ENCODE measurements around the gene IMMP2L. TPM values are rescaled to one million over a fixed set of nuclear protein-coding genes. Genes with fewer than 3 reads are reported as not detected.
"Not testable (repeated sequence)": the region's sequence is repeated elsewhere in the genome, so short reads cannot be mapped to it uniquely, and the experiment has no call there.

IMMP2L gene
- total RNA-seq, 1 donor from 2014 or later = 17.8 TPM

DNA sequence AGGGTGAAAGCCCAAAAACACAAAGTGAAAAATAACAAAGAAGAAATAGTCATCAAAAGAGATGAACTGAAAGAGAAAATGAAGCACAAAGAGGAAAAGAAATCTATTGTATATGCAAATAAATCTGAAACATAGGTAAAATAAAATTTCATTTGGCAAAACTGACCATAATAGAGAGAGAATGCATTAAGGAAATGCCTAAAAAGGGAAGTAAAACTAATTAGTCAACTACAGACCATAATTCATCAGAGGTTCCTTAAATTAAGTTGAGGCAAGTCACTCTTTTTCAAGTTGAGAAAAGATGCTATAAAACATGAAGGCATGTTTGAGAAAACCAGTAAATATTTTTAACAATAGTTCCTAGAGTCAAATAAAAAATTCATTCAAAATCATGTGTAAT is 238.1 kb downstream of the IMMP2L start:
- no peaks in the 10 kb centered on the region for H3K9me3 ChIP-seq (replicated peaks)
- intact Hi-C loops (cut with micrococcal nuclease) = loop anchor here (10.0 kb wide), 1 partner anchor 161 kb away; no protein-coding TSS in a partner anchor
- no peak for DNase-seq
- TF ChIP-seq, protein P1, sequence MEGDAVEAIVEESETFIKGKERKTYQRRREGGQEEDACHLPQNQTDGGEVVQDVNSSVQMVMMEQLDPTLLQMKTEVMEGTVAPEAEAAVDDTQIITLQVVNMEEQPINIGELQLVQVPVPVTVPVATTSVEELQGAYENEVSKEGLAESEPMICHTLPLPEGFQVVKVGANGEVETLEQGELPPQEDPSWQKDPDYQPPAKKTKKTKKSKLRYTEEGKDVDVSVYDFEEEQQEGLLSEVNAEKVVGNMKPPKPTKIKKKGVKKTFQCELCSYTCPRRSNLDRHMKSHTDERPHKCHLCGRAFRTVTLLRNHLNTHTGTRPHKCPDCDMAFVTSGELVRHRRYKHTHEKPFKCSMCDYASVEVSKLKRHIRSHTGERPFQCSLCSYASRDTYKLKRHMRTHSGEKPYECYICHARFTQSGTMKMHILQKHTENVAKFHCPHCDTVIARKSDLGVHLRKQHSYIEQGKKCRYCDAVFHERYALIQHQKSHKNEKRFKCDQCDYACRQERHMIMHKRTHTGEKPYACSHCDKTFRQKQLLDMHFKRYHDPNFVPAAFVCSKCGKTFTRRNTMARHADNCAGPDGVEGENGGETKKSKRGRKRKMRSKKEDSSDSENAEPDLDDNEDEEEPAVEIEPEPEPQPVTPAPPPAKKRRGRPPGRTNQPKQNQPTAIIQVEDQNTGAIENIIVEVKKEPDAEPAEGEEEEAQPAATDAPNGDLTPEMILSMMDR (IDR thresholded peaks at IDR 0.05; ENCODE audit: borderline replicate concordance) = no peak
- H3K4me1 ChIP-seq = no peaks in the 10 kb centered on the region
- no peak overlapping the region for H3K4me3 ChIP-seq
- H3K27ac ChIP-seq (replicated peaks) = no peak overlapping the region
- no peaks in the 10 kb centered on the region for H3K36me3 ChIP-seq
- H3K27me3 ChIP-seq (ENCODE audit: low read depth) = no peaks in the 10 kb centered on the region

DNA sequence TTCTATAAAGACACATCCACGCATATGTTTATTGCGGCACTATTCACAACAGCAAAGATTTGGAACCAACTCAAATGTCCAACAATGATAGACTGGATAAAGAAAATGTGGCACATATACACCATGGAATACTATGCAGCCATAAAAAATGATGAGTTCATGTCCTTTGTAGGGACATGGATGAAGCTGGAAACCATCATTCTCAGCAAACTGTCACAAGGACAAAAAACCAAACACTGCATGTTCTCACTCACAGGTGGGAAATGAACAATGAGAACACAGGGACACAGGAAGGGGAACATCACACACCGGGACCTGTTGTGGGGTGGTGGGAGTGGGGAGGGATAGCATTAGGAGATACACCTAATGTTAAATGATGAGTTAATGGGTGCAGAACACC is 238.6 kb downstream of the IMMP2L start:
- intact Hi-C loops (cut with micrococcal nuclease) = loop anchor here (10.0 kb wide), 1 partner anchor 161 kb away; no protein-coding TSS in a partner anchor
- not testable (repeated sequence) for H3K27me3 ChIP-seq (ENCODE audit: low read depth); DNase-seq; H3K4me3 ChIP-seq; H3K36me3 ChIP-seq; H3K9me3 ChIP-seq (replicated peaks); H3K27ac ChIP-seq (replicated peaks); H3K4me1 ChIP-seq

DNA sequence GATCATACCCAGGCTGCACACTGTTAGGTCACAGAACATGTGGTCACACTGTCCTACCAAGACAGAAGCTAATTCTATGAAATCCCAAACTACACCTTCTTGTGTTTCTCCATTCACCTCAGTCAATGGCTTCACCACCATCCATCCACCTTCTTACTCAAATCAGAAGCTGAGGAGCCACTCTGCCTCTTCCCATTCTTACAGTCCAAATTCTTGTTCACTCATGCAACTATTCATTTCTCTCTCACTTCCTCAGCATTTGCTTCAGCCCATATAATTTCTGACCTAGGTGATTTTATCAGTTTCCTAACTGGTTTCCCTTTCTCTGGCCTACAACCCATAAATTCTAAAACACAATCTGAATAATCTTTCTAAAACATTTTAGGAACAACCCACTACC is 242.2 kb downstream of the IMMP2L start:
- TF ChIP-seq, protein P1 (IDR thresholded peaks at IDR 0.05; ENCODE audit: borderline replicate concordance) = no peak
- intact Hi-C loops (cut with micrococcal nuclease) = loop anchor here (10.0 kb wide), 1 partner anchor 165 kb away; no protein-coding TSS in a partner anchor

DNA sequence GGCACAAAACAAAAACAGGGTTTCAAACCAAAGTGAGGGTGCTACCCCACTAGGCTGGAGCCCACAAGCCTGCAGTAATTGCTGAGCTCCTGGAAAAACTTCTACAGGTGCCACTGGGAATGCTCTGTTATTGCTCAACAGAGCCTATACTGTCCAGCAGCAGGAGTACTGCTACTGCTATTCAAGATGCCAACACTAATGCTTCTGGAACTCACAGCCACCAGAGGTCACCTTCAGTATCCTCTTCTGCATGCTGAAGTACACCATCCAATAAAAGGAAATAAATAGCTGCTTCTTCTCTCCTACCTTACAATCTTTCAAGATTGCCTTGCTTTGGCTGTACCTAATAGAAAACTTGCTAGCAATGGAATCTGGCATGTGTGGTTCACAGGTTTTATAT is 249.3 kb downstream of the IMMP2L start:
- intact Hi-C loops (cut with micrococcal nuclease) = no loop called here
- H3K4me3 ChIP-seq = no peak overlapping the region

More for the DNA sequence above, 242.2 kb downstream of the IMMP2L start:
- Histone ChIP-seq H3K4me1 (no peaks in the 10 kb centered on the region), H3K4me3 (no peak overlapping the region), H3K27me3 (ENCODE audit: low read depth) (no peaks in the 10 kb centered on the region), H3K36me3 (no peaks in the 10 kb centered on the region), H3K9me3 (replicated peaks) (no peaks in the 10 kb centered on the region), H3K27ac (replicated peaks) (no peak overlapping the region)
- no peak for DNase-seq

DNA sequence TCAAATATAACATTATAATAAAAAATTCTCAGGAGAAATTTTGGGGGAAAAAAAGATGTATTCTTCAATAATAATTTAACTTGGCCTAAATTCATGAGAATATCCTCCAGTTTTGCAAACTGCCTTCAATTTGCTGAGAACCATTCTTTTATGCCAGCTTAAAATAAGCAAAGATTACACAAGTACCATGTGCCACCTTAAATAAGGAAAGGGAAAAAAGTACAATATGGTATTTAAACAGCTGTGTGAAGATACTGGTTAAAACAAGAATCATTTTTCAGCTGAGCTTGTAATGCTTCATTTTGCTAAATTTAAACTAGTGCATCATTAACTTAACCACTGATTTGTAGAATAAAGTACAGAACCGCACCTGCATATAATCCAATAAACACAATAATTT is 253.6 kb downstream of the IMMP2L start:
- Histone ChIP-seq H3K9me3 (replicated peaks) (no peaks in the 10 kb centered on the region), H3K4me3 (no peak overlapping the region), H3K27me3 (ENCODE audit: low read depth) (no peaks in the 10 kb centered on the region), H3K4me1 (no peaks in the 10 kb centered on the region), H3K36me3 (no peaks in the 10 kb centered on the region), H3K27ac (replicated peaks) (no peak overlapping the region)
- intact Hi-C loops (cut with micrococcal nuclease) = no loop called here
- DNase-seq = no peak
- TF ChIP-seq, protein P1 (IDR thresholded peaks at IDR 0.05; ENCODE audit: borderline replicate concordance) = no peak

More for the DNA sequence above, 249.3 kb downstream of the IMMP2L start:
- DNase-seq = no peak
- Histone ChIP-seq H3K4me1 (no peaks in the 10 kb centered on the region), H3K9me3 (replicated peaks) (no peaks in the 10 kb centered on the region), H3K27me3 (ENCODE audit: low read depth) (no peaks in the 10 kb centered on the region), H3K27ac (replicated peaks) (no peak overlapping the region), H3K36me3 (no peaks in the 10 kb centered on the region)
- TF ChIP-seq, protein P1 (IDR thresholded peaks at IDR 0.05; ENCODE audit: borderline replicate concordance) = no peak

DNA sequence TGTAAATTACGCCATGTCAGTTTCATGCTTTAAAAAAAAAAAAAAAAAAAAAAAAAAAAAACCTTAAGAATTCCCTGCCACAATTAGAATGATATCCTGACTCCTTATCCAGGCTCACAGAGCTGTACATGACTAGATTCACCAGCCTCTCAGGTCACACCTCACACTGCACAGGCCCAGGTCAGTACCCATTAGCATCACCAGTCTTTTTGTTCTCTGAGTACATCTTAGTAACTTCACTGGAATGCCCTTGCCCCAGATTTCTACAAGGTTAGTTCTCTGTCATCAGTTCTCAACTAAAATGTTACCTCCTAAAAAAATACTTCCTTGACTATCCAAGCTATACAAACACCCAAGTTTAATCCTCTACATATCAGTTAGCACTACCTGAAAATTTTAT is 260.4 kb downstream of the IMMP2L start:
- no peak overlapping the region for H3K4me3 ChIP-seq

More for the DNA sequence above, 260.4 kb downstream of the IMMP2L start:
- no peaks in the 10 kb centered on the region for H3K36me3 ChIP-seq
- H3K27ac ChIP-seq (replicated peaks) = no peak overlapping the region
- TF ChIP-seq, protein P1 (IDR thresholded peaks at IDR 0.05; ENCODE audit: borderline replicate concordance) = no peak
- no peak for DNase-seq
- no peaks in the 10 kb centered on the region for H3K27me3 ChIP-seq (ENCODE audit: low read depth)
- H3K9me3 ChIP-seq (replicated peaks) = no peaks in the 10 kb centered on the region
- intact Hi-C loops (cut with micrococcal nuclease) = no loop called here
- peaks cover 5% of the 10 kb centered on the region for H3K4me1 ChIP-seq

Data from left ventricle myocardium inferior (tissue), 1 donor.